Measurements from ENCODE around the gene FGGY. TPM values are rescaled to one million over a fixed set of nuclear protein-coding genes. Genes with fewer than 3 reads are reported as not detected.

The FGGY gene
- total RNA-seq, 1 experiment from 2014 or later = 14.6 TPM

GRCh38 chr1:59500950-59501742 is 204.3 kb downstream of the FGGY start:
- no peaks in the 10 kb centered on the region for H3K27me3 ChIP-seq (ENCODE audit: insufficient read depth, low read length)
- no peaks in the 10 kb centered on the region for H3K9me3 ChIP-seq (ENCODE audit: control insufficient read depth, low read depth, low read length)
- peaks cover 0 to 2% of the 10 kb centered on the region in 2 experiments; a peak in 2 of 5 replicates for H3K9me3 Mint-ChIP-seq
- H3K4me3 Mint-ChIP-seq = no peak overlapping the region
- DNase-seq = no peak
- H2BK5ac ChIP-seq (ENCODE audit: insufficient read length, low read length) = no peak overlapping the region
- no peaks in the 10 kb centered on the region for H3K79me1 ChIP-seq (ENCODE audit: insufficient read depth, low read depth, low read length, poor library complexity, severe bottlenecking)
- H2AFZ ChIP-seq (ENCODE audit: low read length) = no peak overlapping the region
- H3K27ac ChIP-seq (ENCODE audit: insufficient read length, low read depth, low read length) = no peak overlapping the region
- H2BK12ac ChIP-seq (ENCODE audit: insufficient read length, low read depth, low read length) = no peak overlapping the region
- H3K56ac ChIP-seq (ENCODE audit: insufficient read length, low read depth, low read length) = no peak overlapping the region
- peaks cover 3% of the 10 kb centered on the region; the same call in 1 of the 2 replicates for H3K4me1 ChIP-seq (ENCODE audit: insufficient read depth, low read length)
- H3K18ac ChIP-seq (ENCODE audit: insufficient read length, low read depth, low read length) = peak overlapping the region; percentile 42
- H4K20me1 ChIP-seq (ENCODE audit: control insufficient read depth, insufficient read depth, insufficient read length) = no peaks in the 10 kb centered on the region
- no peak overlapping the region for H2BK120ac ChIP-seq (ENCODE audit: low read depth, low read length, poor library complexity, severe bottlenecking)
- no peaks in the 10 kb centered on the region for H3K27me3 Mint-ChIP-seq (ENCODE audit: low read depth)
- H2BK15ac ChIP-seq (ENCODE audit: low read depth, low read length) = no peak overlapping the region
- TF ChIP-seq, protein P1, sequence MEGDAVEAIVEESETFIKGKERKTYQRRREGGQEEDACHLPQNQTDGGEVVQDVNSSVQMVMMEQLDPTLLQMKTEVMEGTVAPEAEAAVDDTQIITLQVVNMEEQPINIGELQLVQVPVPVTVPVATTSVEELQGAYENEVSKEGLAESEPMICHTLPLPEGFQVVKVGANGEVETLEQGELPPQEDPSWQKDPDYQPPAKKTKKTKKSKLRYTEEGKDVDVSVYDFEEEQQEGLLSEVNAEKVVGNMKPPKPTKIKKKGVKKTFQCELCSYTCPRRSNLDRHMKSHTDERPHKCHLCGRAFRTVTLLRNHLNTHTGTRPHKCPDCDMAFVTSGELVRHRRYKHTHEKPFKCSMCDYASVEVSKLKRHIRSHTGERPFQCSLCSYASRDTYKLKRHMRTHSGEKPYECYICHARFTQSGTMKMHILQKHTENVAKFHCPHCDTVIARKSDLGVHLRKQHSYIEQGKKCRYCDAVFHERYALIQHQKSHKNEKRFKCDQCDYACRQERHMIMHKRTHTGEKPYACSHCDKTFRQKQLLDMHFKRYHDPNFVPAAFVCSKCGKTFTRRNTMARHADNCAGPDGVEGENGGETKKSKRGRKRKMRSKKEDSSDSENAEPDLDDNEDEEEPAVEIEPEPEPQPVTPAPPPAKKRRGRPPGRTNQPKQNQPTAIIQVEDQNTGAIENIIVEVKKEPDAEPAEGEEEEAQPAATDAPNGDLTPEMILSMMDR (conservative IDR thresholded peaks at IDR 0.05) = no peak
- H3K4me1 Mint-ChIP-seq = peaks cover 18 to 22% of the 10 kb centered on the region in 2 experiments
- H3K79me2 ChIP-seq (ENCODE audit: insufficient read depth, low read length) = no peaks in the 10 kb centered on the region
- no peak overlapping the region for H3K14ac ChIP-seq (ENCODE audit: insufficient read depth, low read length)
- no peak overlapping the region for H3T11ph ChIP-seq (ENCODE audit: low read length)
- no peak overlapping the region for H3K9ac ChIP-seq (ENCODE audit: extremely low read depth, insufficient read length, low read length)
- H4K5ac ChIP-seq (ENCODE audit: insufficient read length, low read depth, low read length) = no peak overlapping the region
- no peaks in the 10 kb centered on the region for H3K23me2 ChIP-seq (ENCODE audit: insufficient read length, low read depth, low read length, poor library complexity, severe bottlenecking)
- no peak overlapping the region; a peak in 1 of 7 replicates for H3K27ac Mint-ChIP-seq
- no peak overlapping the region for H4K91ac ChIP-seq (ENCODE audit: insufficient read length, low read depth, low read length)
- H3K36me3 Mint-ChIP-seq (ENCODE audit: insufficient read depth in 1 of 3, low read depth in 3 of 3) = peaks cover 0 to 2% (median 0%) of the 10 kb centered on the region in 3 experiments; a peak in 2 of 7 replicates
- no peak overlapping the region for H3K4ac ChIP-seq (ENCODE audit: low read depth, low read length)
- no peak overlapping the region for H3K23ac ChIP-seq (ENCODE audit: insufficient read length, low read depth, low read length)
- WGBS (ENCODE audit: extremely low coverage, insufficient read length, low lambda C conversion rate) = no CpG with 5 or more reads among the region's 4 CpGs
- no peak overlapping the region for H4K8ac ChIP-seq (replicated peaks; ENCODE audit: insufficient read length, low read depth, low read length)
- H2AK5ac ChIP-seq (ENCODE audit: insufficient read length, low read length) = no peak overlapping the region
- no peak overlapping the region for H2BK20ac ChIP-seq (ENCODE audit: low read depth, low read length, poor library complexity, severe bottlenecking)
- H3K4me2 ChIP-seq (ENCODE audit: insufficient read depth, insufficient read length, low read length) = no peak overlapping the region
